Measurements from ENCODE around the gene RGS16. TPM values are rescaled to one million over a fixed set of nuclear protein-coding genes. Genes with fewer than 3 reads are reported as not detected.

RGS16 gene
- polyA plus RNA-seq, 1 of the 3 experiments (the other 2 are of a cell fraction): 0.79 TPM

GRCh38 chr1:182617014-182617429 is 12.8 kb upstream of the RGS16 start:
- 83% methylated on average over 4 of the region's 4 CpGs for WGBS (ENCODE audit: low lambda C conversion rate)
- Histone ChIP-seq H3K9me3 (0 out of 2 replicates have a peak, but pooled peaks cover 3% of the 10 kb centered on the region), H4K20me1 (ENCODE audit: insufficient read depth) (no peaks in the 10 kb centered on the region), H3K4me2 (no peak overlapping the region), H3K4me3 (ENCODE audit: low read depth in 2 of 2, low read length in 1 of 2) (no peak overlapping the region), H3K27ac (ENCODE audit: low read depth in 2 of 2, low read length in 1 of 2) (no peak overlapping the region), H2AFZ (ENCODE audit: low read depth) (no peak overlapping the region), H3K4me1 (ENCODE audit: control insufficient read depth in 1 of 2, insufficient read depth in 2 of 2, low read depth in 1 of 2, low read length in 1 of 2) (peaks cover 18% of the 10 kb centered on the region in 2 experiments), H3K9me2 (no peaks in the 10 kb centered on the region), H3K9ac (no peak overlapping the region), H3K27me3 (ENCODE audit: insufficient read depth) (no peaks in the 10 kb centered on the region), H3K36me3 (replicated peaks in 1 of 2; ENCODE audit: control insufficient read depth in 1 of 2, insufficient read depth in 2 of 2, low read length in 1 of 2) (no peaks in the 10 kb centered on the region), H3K79me2 (ENCODE audit: insufficient read depth) (no peaks in the 10 kb centered on the region), H3F3A (replicated peaks; ENCODE audit: insufficient read depth) (peaks cover 11% of the 10 kb centered on the region)
- no peak for TF ChIP-seq NRF1 (IDR thresholded peaks at IDR 0.05; ENCODE audit: low read depth, low read length)
- TF ChIP-seq FOSL2 (IDR thresholded peaks at IDR 0.05; ENCODE audit: borderline replicate concordance, low read depth): no peak
- no peak for TF ChIP-seq IRF3 (IDR thresholded peaks at IDR 0.05; ENCODE audit: low read depth, low read length)
- no peak for TF ChIP-seq MXI1 (IDR thresholded peaks at IDR 0.05; ENCODE audit: low read depth, low read length)
- TF ChIP-seq RFX5 (IDR thresholded peaks at IDR 0.05; ENCODE audit: low read length): no peak
- TF ChIP-seq RAD21 (IDR thresholded peaks at IDR 0.05; ENCODE audit: low read length): no peak
- no peak for TF ChIP-seq TEAD4 (IDR thresholded peaks at IDR 0.05; ENCODE audit: borderline replicate concordance, insufficient read depth)
- no peak for TF ChIP-seq MEF2A (IDR thresholded peaks at IDR 0.05; ENCODE audit: borderline replicate concordance, low read depth)
- TF ChIP-seq REST (IDR thresholded peaks at IDR 0.05; ENCODE audit: low read depth, low read length): no peak
- TF ChIP-seq MAX (IDR thresholded peaks at IDR 0.05; ENCODE audit: low read depth): no peak
- no peak for TF ChIP-seq TCF12 (IDR thresholded peaks at IDR 0.05)
- TF ChIP-seq CHD2 (IDR thresholded peaks at IDR 0.05; ENCODE audit: low read length, partially characterized antibody): no peak
- no peak for TF ChIP-seq EP300 (IDR thresholded peaks at IDR 0.05; ENCODE audit: borderline replicate concordance in 1 of 2, low read depth in 1 of 2, low read length in 1 of 2)
- no peak for TF ChIP-seq YY1 (IDR thresholded peaks at IDR 0.05; ENCODE audit: low read depth)
- TF ChIP-seq GATA2 (CRISPR knock-in tag; IDR thresholded peaks at IDR 0.05): no peak
- TF ChIP-seq POLR2AphosphoS5 (IDR thresholded peaks at IDR 0.05; ENCODE audit: low read depth, low read length): no peak
- CTCF ChIA-PET: interaction anchor here (0.7 to 3.7 kb wide), 9 partner anchors 9 to 170 kb away, joined by 3 to 26 read pairs (median 6); no protein-coding TSS in a partner anchor
- POLR2A ChIA-PET: no interaction called here
- no peak for DNase-seq
